ENCODE data around the gene COMT.

Gene COMT

DNA sequence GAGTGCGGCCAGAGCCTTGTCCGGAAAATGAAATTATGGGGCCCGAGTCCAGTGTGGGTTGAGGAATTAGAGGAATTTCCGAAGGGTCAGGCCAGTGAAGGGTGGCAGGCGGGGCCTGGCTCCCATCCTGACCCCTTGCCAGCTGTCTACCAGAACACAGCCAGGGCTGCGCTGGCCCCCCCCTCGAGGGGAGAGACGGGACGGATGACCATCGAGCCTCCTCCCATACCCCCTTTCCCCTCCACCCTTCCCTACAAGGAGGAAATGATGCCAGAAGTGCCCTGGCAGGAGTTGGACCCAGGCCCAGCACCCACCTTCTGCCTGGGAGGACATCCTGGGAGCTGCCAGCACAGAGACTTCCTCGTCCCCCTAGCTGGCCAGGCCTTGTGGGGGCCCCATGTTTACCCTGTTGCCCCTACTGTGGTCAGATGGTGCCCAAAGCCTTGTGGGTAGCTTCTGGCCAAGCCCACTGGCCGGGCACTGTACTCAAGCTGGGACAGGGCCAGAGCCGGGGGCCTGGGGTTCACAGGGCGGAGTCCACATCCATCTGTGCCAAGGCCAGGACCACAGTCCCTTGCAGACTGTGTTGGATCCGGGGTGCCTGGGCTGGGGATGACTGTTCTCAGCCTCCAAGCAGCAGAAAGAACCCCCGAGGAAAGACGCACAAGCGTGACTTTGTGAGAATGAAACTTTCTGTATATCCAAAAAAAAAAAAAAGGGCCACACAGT, 54.2 kb downstream of the COMT start:
- no peak overlapping the region for H3K4me2 ChIP-seq
- no peak overlapping the region for H2AFZ ChIP-seq (ENCODE audit: low read depth)
- no peak overlapping the region for H3K4me3 ChIP-seq (IDR thresholded peaks at IDR 0.05; ENCODE audit: insufficient read depth, low read depth, low read length)
- no peaks in the 10 kb centered on the region for H3K79me2 ChIP-seq (ENCODE audit: insufficient read depth, low read depth)
- no peaks in the 10 kb centered on the region for H3K36me3 ChIP-seq (ENCODE audit: insufficient read depth)
- no peak overlapping the region for H3K27ac ChIP-seq
- no peaks in the 10 kb centered on the region for H3K4me1 ChIP-seq (ENCODE audit: low read depth, poor library complexity, severe bottlenecking)
- H3K9ac ChIP-seq, result no peak overlapping the region
- peaks cover 10% of the 10 kb centered on the region; the same call in 1 of the 2 replicates for H3K27me3 ChIP-seq (ENCODE audit: insufficient read depth, low read depth)
- TF ChIP-seq, protein P1, sequence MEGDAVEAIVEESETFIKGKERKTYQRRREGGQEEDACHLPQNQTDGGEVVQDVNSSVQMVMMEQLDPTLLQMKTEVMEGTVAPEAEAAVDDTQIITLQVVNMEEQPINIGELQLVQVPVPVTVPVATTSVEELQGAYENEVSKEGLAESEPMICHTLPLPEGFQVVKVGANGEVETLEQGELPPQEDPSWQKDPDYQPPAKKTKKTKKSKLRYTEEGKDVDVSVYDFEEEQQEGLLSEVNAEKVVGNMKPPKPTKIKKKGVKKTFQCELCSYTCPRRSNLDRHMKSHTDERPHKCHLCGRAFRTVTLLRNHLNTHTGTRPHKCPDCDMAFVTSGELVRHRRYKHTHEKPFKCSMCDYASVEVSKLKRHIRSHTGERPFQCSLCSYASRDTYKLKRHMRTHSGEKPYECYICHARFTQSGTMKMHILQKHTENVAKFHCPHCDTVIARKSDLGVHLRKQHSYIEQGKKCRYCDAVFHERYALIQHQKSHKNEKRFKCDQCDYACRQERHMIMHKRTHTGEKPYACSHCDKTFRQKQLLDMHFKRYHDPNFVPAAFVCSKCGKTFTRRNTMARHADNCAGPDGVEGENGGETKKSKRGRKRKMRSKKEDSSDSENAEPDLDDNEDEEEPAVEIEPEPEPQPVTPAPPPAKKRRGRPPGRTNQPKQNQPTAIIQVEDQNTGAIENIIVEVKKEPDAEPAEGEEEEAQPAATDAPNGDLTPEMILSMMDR (conservative IDR thresholded peaks at IDR 0.05; ENCODE audit: low read depth, low read length), result no peak
- no peaks in the 10 kb centered on the region for H4K20me1 ChIP-seq (ENCODE audit: insufficient read depth)

DNA sequence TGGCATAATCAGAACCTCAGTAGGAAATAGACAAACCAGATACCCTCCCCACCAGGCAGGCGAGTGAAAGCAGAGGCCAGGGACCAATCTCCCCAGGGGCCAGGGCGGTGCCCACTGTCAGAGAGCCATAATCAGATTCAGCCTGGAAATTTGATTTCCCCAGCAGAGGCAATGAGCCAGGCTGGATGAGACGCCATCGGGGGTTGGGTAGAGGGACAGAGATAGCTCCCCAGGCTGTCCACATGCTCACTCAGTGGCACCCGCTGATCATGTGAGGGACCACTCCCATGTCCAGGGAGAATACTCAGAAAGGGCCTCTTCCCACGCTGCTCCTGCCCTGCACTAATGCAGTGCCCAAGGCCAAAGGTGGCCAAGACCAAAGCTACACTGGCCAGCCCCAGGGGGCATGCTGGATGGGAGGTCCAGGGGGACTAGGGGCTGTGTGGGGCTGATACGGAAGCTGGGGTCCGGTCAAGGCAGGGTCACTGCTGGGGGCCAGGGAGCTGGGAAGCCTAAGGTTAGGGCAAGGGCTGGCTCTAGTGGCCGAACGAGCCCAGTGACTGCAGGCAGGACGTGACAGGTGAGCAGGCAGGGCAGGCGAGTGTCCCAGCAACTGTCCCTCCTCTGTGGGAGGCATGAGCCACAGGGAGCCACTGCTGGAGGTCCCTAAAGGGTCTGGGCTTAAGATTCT, 55.3 kb downstream of the COMT start:
- no peaks in the 10 kb centered on the region for H4K20me1 ChIP-seq (ENCODE audit: insufficient read depth)
- H3K4me1 ChIP-seq (ENCODE audit: low read depth, poor library complexity, severe bottlenecking), result no peaks in the 10 kb centered on the region
- H2AFZ ChIP-seq (ENCODE audit: low read depth), result no peak overlapping the region
- no peak overlapping the region for H3K4me2 ChIP-seq
- H3K79me2 ChIP-seq (ENCODE audit: insufficient read depth, low read depth), result no peaks in the 10 kb centered on the region
- no peak overlapping the region for H3K4me3 ChIP-seq (IDR thresholded peaks at IDR 0.05; ENCODE audit: insufficient read depth, low read depth, low read length)
- no peak overlapping the region for H3K27ac ChIP-seq
- TF ChIP-seq, protein P1 (conservative IDR thresholded peaks at IDR 0.05; ENCODE audit: low read depth, low read length), result no peak
- peaks cover 10% of the 10 kb centered on the region; the same call in 1 of the 2 replicates for H3K27me3 ChIP-seq (ENCODE audit: insufficient read depth, low read depth)
- H3K36me3 ChIP-seq (ENCODE audit: insufficient read depth), result no peaks in the 10 kb centered on the region
- no peak overlapping the region for H3K9ac ChIP-seq

DNA sequence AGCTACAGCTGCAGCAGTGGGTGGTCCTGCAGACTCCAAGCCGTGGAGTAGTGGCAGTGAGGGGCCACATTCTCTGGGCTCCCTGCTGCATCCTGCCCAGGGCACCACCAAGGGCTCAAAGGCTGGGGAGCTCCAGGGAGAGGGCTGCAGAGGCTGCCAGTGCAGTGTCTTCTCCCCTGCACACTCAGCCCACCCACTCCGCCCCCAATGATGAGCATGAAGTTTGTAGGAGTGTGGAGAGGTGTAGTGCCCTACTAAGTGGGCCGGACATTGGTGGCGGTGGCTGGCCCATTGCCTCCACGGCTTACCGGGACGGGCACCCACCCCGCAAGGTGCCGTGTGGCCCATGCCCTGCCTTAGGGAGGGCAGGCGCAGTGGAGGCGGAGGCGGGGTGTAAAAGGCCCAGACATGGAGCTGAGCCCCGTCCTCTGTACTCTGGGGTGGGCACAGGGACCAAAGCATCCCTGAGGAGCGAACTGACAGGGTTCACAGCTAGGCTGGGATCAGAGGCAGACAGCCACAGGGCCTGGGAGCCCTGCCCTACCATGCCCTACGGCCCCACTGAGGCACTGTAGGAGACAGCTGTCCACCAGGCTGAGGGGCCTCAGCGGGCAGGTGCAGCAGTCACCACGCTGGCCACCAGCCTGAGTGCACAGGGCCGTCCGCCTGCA, 56.1 kb downstream of the COMT start:
- Histone ChIP-seq H3K36me3 (ENCODE audit: insufficient read depth) (no peaks in the 10 kb centered on the region), H3K4me1 (ENCODE audit: low read depth, poor library complexity, severe bottlenecking) (no peaks in the 10 kb centered on the region), H3K4me2 (no peak overlapping the region), H3K27me3 (ENCODE audit: insufficient read depth, low read depth) (peaks cover 10% of the 10 kb centered on the region; the same call in 1 of the 2 replicates), H4K20me1 (ENCODE audit: insufficient read depth) (no peaks in the 10 kb centered on the region), H3K79me2 (ENCODE audit: insufficient read depth, low read depth) (no peaks in the 10 kb centered on the region), H3K4me3 (IDR thresholded peaks at IDR 0.05; ENCODE audit: insufficient read depth, low read depth, low read length) (no peak overlapping the region), H3K9ac (no peak overlapping the region), H3K27ac (no peak overlapping the region), H2AFZ (ENCODE audit: low read depth) (no peak overlapping the region)
- TF ChIP-seq, protein P1 (conservative IDR thresholded peaks at IDR 0.05; ENCODE audit: low read depth, low read length), result no peak

DNA sequence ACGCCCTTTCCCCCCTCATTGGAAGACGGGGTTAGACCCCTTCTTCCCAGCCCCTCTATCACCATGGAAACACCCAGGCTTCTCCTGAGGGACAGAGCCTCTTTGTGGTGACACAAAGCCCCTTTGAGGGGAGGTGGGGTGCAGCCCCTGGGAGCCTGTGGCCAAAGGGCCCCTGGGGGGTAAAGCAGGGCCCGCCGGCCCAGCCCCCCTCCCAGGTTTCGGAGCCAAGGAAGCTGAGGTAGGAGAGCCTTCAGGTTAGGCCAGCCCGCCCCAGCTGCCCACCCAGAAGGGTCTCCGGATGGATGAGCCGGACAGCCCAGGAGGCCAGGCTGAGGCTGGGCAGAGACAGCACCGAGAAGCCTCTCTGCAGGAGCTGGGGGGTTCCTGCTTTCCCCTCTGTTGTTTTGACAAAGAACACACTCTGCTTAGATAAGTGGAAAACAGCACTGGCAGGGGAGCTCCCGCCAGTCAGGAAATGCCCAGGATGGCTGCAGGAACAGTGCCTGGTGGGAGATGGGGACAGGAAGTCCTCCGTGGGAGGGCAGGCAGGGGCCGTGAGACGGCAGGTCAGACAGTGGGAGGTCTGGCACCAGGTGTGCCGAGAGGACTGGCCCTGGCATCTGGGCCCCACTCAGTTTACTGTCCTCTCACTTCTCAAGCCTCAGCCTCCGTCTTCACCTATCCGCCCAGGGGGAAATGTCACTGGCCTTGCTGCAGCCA, 56.8 kb downstream of the COMT start:
- TF ChIP-seq, protein P1 (conservative IDR thresholded peaks at IDR 0.05; ENCODE audit: low read depth, low read length), result no peak
- H3K9ac ChIP-seq, result no peak overlapping the region
- no peaks in the 10 kb centered on the region for H3K36me3 ChIP-seq (ENCODE audit: insufficient read depth)
- no peak overlapping the region for H2AFZ ChIP-seq (ENCODE audit: low read depth)
- no peak overlapping the region for H3K27ac ChIP-seq
- H4K20me1 ChIP-seq (ENCODE audit: insufficient read depth), result no peaks in the 10 kb centered on the region
- no peak overlapping the region for H3K4me3 ChIP-seq (IDR thresholded peaks at IDR 0.05; ENCODE audit: insufficient read depth, low read depth, low read length)
- H3K4me2 ChIP-seq, result no peak overlapping the region
- H3K4me1 ChIP-seq (ENCODE audit: low read depth, poor library complexity, severe bottlenecking), result no peaks in the 10 kb centered on the region
- no peaks in the 10 kb centered on the region for H3K79me2 ChIP-seq (ENCODE audit: insufficient read depth, low read depth)
- peaks cover 7% of the 10 kb centered on the region; the same call in 1 of the 2 replicates for H3K27me3 ChIP-seq (ENCODE audit: insufficient read depth, low read depth)

All from KMS-11 (cell line).